ENCODE measurements around the gene MTOR. TPM values are rescaled to one million over a fixed set of nuclear protein-coding genes. Genes with fewer than 3 reads are reported as not detected.

MTOR gene
- polyA plus RNA-seq, 4 donors: 11.3 to 22.9 (median 17.7) TPM

- no peaks in the 10 kb centered on the region for H3K4me1 ChIP-seq (ENCODE audit: control insufficient read depth in 3 of 3, insufficient read depth in 2 of 3, low read depth in 1 of 3, low read length in 2 of 3)
- H3K27ac ChIP-seq (ENCODE audit: low read depth in 1 of 3, low read length in 2 of 3): no peak overlapping the region
- no peak for DNase-seq
- no peaks in the 10 kb centered on the region for H3K27me3 ChIP-seq (ENCODE audit: control insufficient read depth in 3 of 3, insufficient read depth in 3 of 3, low read length in 3 of 3)
- no peaks in the 10 kb centered on the region for H3K9me3 ChIP-seq (ENCODE audit: control insufficient read depth in 2 of 2, insufficient read depth in 1 of 2, low read depth in 1 of 2, low read length in 1 of 2)
- no peak overlapping the region for H3K4me3 ChIP-seq (ENCODE audit: low read depth in 1 of 3, low read length in 3 of 3)
- peaks cover 15 to 25% (median 16%) of the 10 kb centered on the region in 3 donors for H3K36me3 ChIP-seq (ENCODE audit: control insufficient read depth in 3 of 3, insufficient read depth in 2 of 3, low read depth in 1 of 3, low read length in 3 of 3)
- 80 to 95% (median 88%) methylated on average over 9 of the region's 9 CpGs for WGBS, 3 donors
- FAIRE-seq: no peak
Measured at GRCh38 chr1:11151826-11152612, 110.3 kb downstream of the MTOR start.

DNA sequence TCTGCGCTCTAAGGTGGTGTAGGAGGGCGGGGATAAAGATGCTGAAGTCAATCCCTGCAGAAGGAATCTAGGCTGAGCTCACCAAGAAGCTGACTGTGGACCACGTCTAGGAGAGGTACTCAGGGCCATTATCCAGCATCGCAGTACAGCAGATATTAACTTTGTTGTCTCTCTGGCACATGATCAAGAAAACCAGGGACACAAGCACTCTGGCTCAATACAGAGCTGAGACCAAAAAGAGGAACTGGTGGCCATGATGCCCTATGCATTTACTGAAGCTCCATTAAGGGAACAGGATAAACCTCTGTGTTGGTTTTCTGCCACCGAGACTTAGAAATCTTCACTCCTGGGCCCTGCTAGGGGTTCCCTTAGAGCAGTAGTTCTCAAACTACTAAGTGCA, 111.2 kb downstream of the MTOR start:
- Histone ChIP-seq H3K4me3 (ENCODE audit: low read depth in 1 of 3, low read length in 3 of 3) (no peak overlapping the region), H3K36me3 (ENCODE audit: control insufficient read depth in 3 of 3, insufficient read depth in 2 of 3, low read depth in 1 of 3, low read length in 3 of 3) (peaks cover 18 to 23% (median 20%) of the 10 kb centered on the region in 3 donors), H3K27ac (ENCODE audit: low read depth in 1 of 3, low read length in 2 of 3) (no peak overlapping the region), H3K9me3 (ENCODE audit: control insufficient read depth in 2 of 2, insufficient read depth in 1 of 2, low read depth in 1 of 2, low read length in 1 of 2) (no peaks in the 10 kb centered on the region), H3K4me1 (ENCODE audit: control insufficient read depth in 3 of 3, insufficient read depth in 2 of 3, low read depth in 1 of 3, low read length in 2 of 3) (no peaks in the 10 kb centered on the region), H3K27me3 (ENCODE audit: control insufficient read depth in 3 of 3, insufficient read depth in 3 of 3, low read length in 3 of 3) (no peaks in the 10 kb centered on the region)
- FAIRE-seq: no peak
- WGBS, 3 donors: 76 to 91% (median 89%) methylated on average over 5 of the region's 5 CpGs
- DNase-seq: no peak

GRCh38 chr1:11150326-11150725, 112.0 kb downstream of the MTOR start:
- no peak overlapping the region for H3K27ac ChIP-seq (ENCODE audit: low read depth in 1 of 3, low read length in 2 of 3)
- H3K4me1 ChIP-seq (ENCODE audit: control insufficient read depth in 3 of 3, insufficient read depth in 2 of 3, low read depth in 1 of 3, low read length in 2 of 3): no peaks in the 10 kb centered on the region
- FAIRE-seq (no peak), DNase-seq (peak in 1 of 2 donors; percentile 5)
- no peaks in the 10 kb centered on the region for H3K27me3 ChIP-seq (ENCODE audit: control insufficient read depth in 3 of 3, insufficient read depth in 3 of 3, low read length in 3 of 3)
- 70 to 91% (median 88%) methylated on average over 3 of the region's 3 CpGs for WGBS, 3 donors
- H3K36me3 ChIP-seq (ENCODE audit: control insufficient read depth in 3 of 3, insufficient read depth in 2 of 3, low read depth in 1 of 3, low read length in 3 of 3): peaks cover 18 to 24% (median 22%) of the 10 kb centered on the region in 3 donors
- no peak overlapping the region for H3K4me3 ChIP-seq (ENCODE audit: low read depth in 1 of 3, low read length in 3 of 3)
- H3K9me3 ChIP-seq (ENCODE audit: control insufficient read depth in 2 of 2, insufficient read depth in 1 of 2, low read depth in 1 of 2, low read length in 1 of 2): no peaks in the 10 kb centered on the region

GRCh38 chr1:11147197-11147770, 115.1 kb downstream of the MTOR start:
- no peaks in the 10 kb centered on the region for H3K27me3 ChIP-seq (ENCODE audit: control insufficient read depth in 3 of 3, insufficient read depth in 3 of 3, low read length in 3 of 3)
- no peaks in the 10 kb centered on the region for H3K4me1 ChIP-seq (ENCODE audit: control insufficient read depth in 3 of 3, insufficient read depth in 2 of 3, low read depth in 1 of 3, low read length in 2 of 3)
- FAIRE-seq (no peak), DNase-seq (no peak)
- H3K27ac ChIP-seq (ENCODE audit: low read depth in 1 of 3, low read length in 2 of 3): no peak overlapping the region
- 84 to 96% (median 95%) methylated on average over 4 of the region's 4 CpGs for WGBS, 3 donors
- no peak overlapping the region for H3K4me3 ChIP-seq (ENCODE audit: low read depth in 1 of 3, low read length in 3 of 3)
- H3K9me3 ChIP-seq (ENCODE audit: control insufficient read depth in 2 of 2, insufficient read depth in 1 of 2, low read depth in 1 of 2, low read length in 1 of 2): no peaks in the 10 kb centered on the region
- H3K36me3 ChIP-seq (ENCODE audit: control insufficient read depth in 3 of 3, insufficient read depth in 2 of 3, low read depth in 1 of 3, low read length in 3 of 3): peaks cover 15 to 32% (median 28%) of the 10 kb centered on the region in 3 donors

DNA sequence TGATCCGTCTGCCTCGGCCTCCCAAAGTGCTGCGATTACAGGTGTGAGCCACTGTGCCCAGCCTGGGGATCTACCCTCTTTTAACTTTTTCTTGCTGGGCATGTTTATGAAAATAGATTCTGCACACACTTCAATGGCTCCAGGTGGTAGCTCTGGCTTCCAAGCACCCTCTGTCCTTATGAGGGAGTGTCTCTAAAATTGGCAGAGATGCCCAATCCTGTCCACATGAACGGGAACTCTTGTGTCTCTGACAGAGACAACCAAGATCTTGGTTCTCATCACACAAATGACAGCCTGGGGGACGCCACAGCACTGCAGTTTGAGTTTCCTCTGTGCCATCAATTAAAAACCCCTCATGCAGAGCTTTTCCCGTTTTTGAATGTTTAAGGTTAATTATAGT, 116.6 kb downstream of the MTOR start:
- FAIRE-seq: no peak
- no peak overlapping the region for H3K27ac ChIP-seq (ENCODE audit: low read depth in 1 of 3, low read length in 2 of 3)
- H3K27me3 ChIP-seq (ENCODE audit: control insufficient read depth in 3 of 3, insufficient read depth in 3 of 3, low read length in 3 of 3): no peaks in the 10 kb centered on the region
- peaks cover 15 to 31% (median 28%) of the 10 kb centered on the region in 3 donors for H3K36me3 ChIP-seq (ENCODE audit: control insufficient read depth in 3 of 3, insufficient read depth in 2 of 3, low read depth in 1 of 3, low read length in 3 of 3)
- no peak overlapping the region for H3K4me3 ChIP-seq (ENCODE audit: low read depth in 1 of 3, low read length in 3 of 3)
- 91 to 92% (median 92%) methylated on average over 6 of the region's 6 CpGs for WGBS, 3 donors
- no peaks in the 10 kb centered on the region for H3K4me1 ChIP-seq (ENCODE audit: control insufficient read depth in 3 of 3, insufficient read depth in 2 of 3, low read depth in 1 of 3, low read length in 2 of 3)
- DNase-seq: no peak
- no peaks in the 10 kb centered on the region for H3K9me3 ChIP-seq (ENCODE audit: control insufficient read depth in 2 of 2, insufficient read depth in 1 of 2, low read depth in 1 of 2, low read length in 1 of 2)

- H3K27ac ChIP-seq (ENCODE audit: low read depth in 1 of 3, low read length in 2 of 3): no peak overlapping the region
- FAIRE-seq (no peak), DNase-seq (no peak)
- no peaks in the 10 kb centered on the region for H3K4me1 ChIP-seq (ENCODE audit: control insufficient read depth in 3 of 3, insufficient read depth in 2 of 3, low read depth in 1 of 3, low read length in 2 of 3)
- WGBS, 3 donors: 80 to 86% (median 85%) methylated on average over 12 of the region's 12 CpGs
- no peak overlapping the region for H3K4me3 ChIP-seq (ENCODE audit: low read depth in 1 of 3, low read length in 3 of 3)
- H3K36me3 ChIP-seq (ENCODE audit: control insufficient read depth in 3 of 3, insufficient read depth in 2 of 3, low read depth in 1 of 3, low read length in 3 of 3): peaks cover 15 to 34% (median 28%) of the 10 kb centered on the region in 3 donors
- no peaks in the 10 kb centered on the region for H3K9me3 ChIP-seq (ENCODE audit: control insufficient read depth in 2 of 2, insufficient read depth in 1 of 2, low read depth in 1 of 2, low read length in 1 of 2)
- H3K27me3 ChIP-seq (ENCODE audit: control insufficient read depth in 3 of 3, insufficient read depth in 3 of 3, low read length in 3 of 3): no peaks in the 10 kb centered on the region
Measured at GRCh38 chr1:11144570-11145256, 117.6 kb downstream of the MTOR start.

GRCh38 chr1:11143907-11144306, 118.4 kb downstream of the MTOR start:
- Histone ChIP-seq H3K36me3 (ENCODE audit: control insufficient read depth in 3 of 3, insufficient read depth in 2 of 3, low read depth in 1 of 3, low read length in 3 of 3) (peaks cover 11 to 41% (median 25%) of the 10 kb centered on the region in 3 donors), H3K9me3 (ENCODE audit: control insufficient read depth in 2 of 2, insufficient read depth in 1 of 2, low read depth in 1 of 2, low read length in 1 of 2) (no peaks in the 10 kb centered on the region), H3K4me3 (ENCODE audit: low read depth in 1 of 3, low read length in 3 of 3) (no peak overlapping the region), H3K27ac (ENCODE audit: low read depth in 1 of 3, low read length in 2 of 3) (no peak overlapping the region), H3K4me1 (ENCODE audit: control insufficient read depth in 3 of 3, insufficient read depth in 2 of 3, low read depth in 1 of 3, low read length in 2 of 3) (no peaks in the 10 kb centered on the region), H3K27me3 (ENCODE audit: control insufficient read depth in 3 of 3, insufficient read depth in 3 of 3, low read length in 3 of 3) (no peaks in the 10 kb centered on the region)
- FAIRE-seq: no peak
- WGBS, 3 donors: 74 to 95% (median 87%) methylated on average over 2 of the region's 2 CpGs
- DNase-seq: no peak

DNA sequence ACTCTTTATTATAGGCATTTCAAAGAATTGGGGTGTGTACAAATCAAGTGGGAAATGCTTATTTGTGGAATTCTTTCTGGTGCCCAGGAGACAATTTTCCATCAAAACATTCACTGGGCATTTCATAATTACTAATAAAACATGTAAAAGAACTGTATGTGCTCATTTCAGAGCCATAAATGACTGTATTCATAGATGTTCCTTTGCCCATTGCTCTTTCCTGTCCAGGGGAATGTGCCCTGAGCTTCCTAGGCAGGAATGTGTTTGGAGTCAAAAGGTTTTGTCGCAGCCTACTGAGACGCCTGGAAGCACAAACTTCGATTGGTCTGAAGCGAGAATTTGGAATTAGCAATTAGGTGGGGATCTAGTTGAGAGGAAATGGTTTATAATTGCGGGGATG, 119.0 kb downstream of the MTOR start:
- 94 to 98% (median 96%) methylated on average over 5 of the region's 5 CpGs for WGBS, 3 donors
- Histone ChIP-seq H3K27me3 (ENCODE audit: control insufficient read depth in 3 of 3, insufficient read depth in 3 of 3, low read length in 3 of 3) (no peaks in the 10 kb centered on the region), H3K4me1 (ENCODE audit: control insufficient read depth in 3 of 3, insufficient read depth in 2 of 3, low read depth in 1 of 3, low read length in 2 of 3) (no peaks in the 10 kb centered on the region), H3K27ac (ENCODE audit: low read depth in 1 of 3, low read length in 2 of 3) (no peak overlapping the region), H3K9me3 (ENCODE audit: control insufficient read depth in 2 of 2, insufficient read depth in 1 of 2, low read depth in 1 of 2, low read length in 1 of 2) (no peaks in the 10 kb centered on the region), H3K4me3 (ENCODE audit: low read depth in 1 of 3, low read length in 3 of 3) (no peak overlapping the region), H3K36me3 (ENCODE audit: control insufficient read depth in 3 of 3, insufficient read depth in 2 of 3, low read depth in 1 of 3, low read length in 3 of 3) (peaks cover 10 to 40% (median 24%) of the 10 kb centered on the region in 3 donors)
- DNase-seq (no peak), FAIRE-seq (no peak)

All from small intestine (tissue), 7 donors.